Psoas muscle (tissue), 8 donors: ENCODE measurements around the gene CSNK2B. TPM values are rescaled to one million over a fixed set of nuclear protein-coding genes. Genes with fewer than 3 reads are reported as not detected.

Experiments used
- ATAC-seq, 4 donors: fragments of 200-7000 bp; cut with Tn5 transposase; one replicate each; pipeline ENCODE4 v1.9.1; 2020; ENCODE audit warnings: moderate library complexity in 3 of 4, mild to moderate bottlenecking in 2 of 4
- DNase-seq, 2 donors: peaks; one replicate each; pipeline ENCODE4 v3.0.0-alpha.2; 2020
- H3K27ac ChIP-seq: fragments of 200-600 bp; one replicate; pipeline ENCODE4 v1.8.0; 2022
- H3K27me3 ChIP-seq, 3 donors: fragments of 200-600 bp in 1 of 3; one replicate each; pipeline versions ENCODE4 v1.6.1 to v1.8.0; 2013 to 2022; ENCODE audit warnings: low read length in 2 of 3, mild to moderate bottlenecking in 2 of 3, moderate library complexity in 1 of 3; ENCODE audit not compliant: insufficient read depth in 3 of 3
- H3K36me3 ChIP-seq, 2 donors: fragments of 200-600 bp in 1 of 2; one replicate each; pipeline versions ENCODE4 v1.6.1 to v1.8.0; 2013 to 2022; ENCODE audit warnings: low read depth in 1 of 2, mild to moderate bottlenecking in 1 of 2, moderate library complexity in 1 of 2; ENCODE audit not compliant: insufficient read depth in 1 of 2
- H3K4me1 ChIP-seq: fragments of 200-600 bp; one replicate; pipeline ENCODE4 v1.8.0; 2022
- H3K4me3 ChIP-seq: fragments of 200-600 bp; one replicate; pipeline ENCODE4 v1.8.0; 2022; ENCODE audit warnings: mild to moderate bottlenecking
- H3K9me3 ChIP-seq: fragments of 200-600 bp; one replicate; pipeline ENCODE4 v1.8.0; 2022
- CTCF ChIP-seq: fragments of 200-600 bp; IDR thresholded peaks from one replicate; pipeline ENCODE4 v1.8.0; 2022; ENCODE audit warnings: antibody characterized with exemption
- WGBS, 3 donors: extraction: QIAGEN DNeasy Blood & Tissue Kit; methylation state at CpG; one replicate each; pipeline versions ENCODE4 v1.1.6 to v1.1.7; 2013; 5-methylcytosine and 5-hydroxymethylcytosine counted together
- intact Hi-C, 2 donors: fragments of 100-400 bp; cut with DNase I; formaldehyde crosslinking; loops; one replicate each; pipeline versions ENCODE4 v1.11.0 to v1.14.2; 2022
- polyA plus RNA-seq, 3 donors: library from polyadenylated mRNA; stranded (reverse); fragments of 200-250 nt; gene quantifications; one replicate each; pipeline ENCODE4 v1.2.3, GENCODE V29; 2013
- total RNA-seq, 4 donors: library from RNA; stranded (reverse); fragmentation: NEBNext Ultra II Directional in 2 of 4; extraction: Animal tissue kit (Norgen Biotek cat#: 25700) in 2 of 4; gene quantifications; one replicate each; pipeline versions ENCODE4 v1.2.1 to v1.2.4, GENCODE V29; 2021 to 2023
- donor health status: healthy with polysubstance abuse.
- donor health status: DM: no; HTN: no; CAD: no; lungs with moderate emphysema.
- donor health status: Bipolar disorder and iron deficiency.
- donor health status: healthy.
- donor health status: DM: yes; HTN: yes; CAD: no.
- donor health status: DM: no; HTN: no; CAD: no.
- donor health status: DM: no; HTN: no; CAD: no.
- donor health status: DM: yes; HTN: yes; CAD: no.

CSNK2B gene
- total and polyA plus RNA-seq, 7 donors, result 102 to 208 (median 129) TPM

- no peak overlapping the region for H3K4me3 ChIP-seq
- H3K9me3 ChIP-seq, result no peaks in the 10 kb centered on the region
- peaks cover 12 to 100% of the 10 kb centered on the region in 2 donors for H3K36me3 ChIP-seq
- H3K27ac ChIP-seq, result no peak overlapping the region
- DNase-seq (no peak), ATAC-seq (no peak)
- H3K27me3 ChIP-seq, result no peaks in the 10 kb centered on the region
- 68 to 79% (median 68%) methylated on average over 10 of the region's 10 CpGs for WGBS, 3 donors
- no peaks in the 10 kb centered on the region for H3K4me1 ChIP-seq
- no peak for TF ChIP-seq CTCF
- intact Hi-C loops, result no loop called here
Measured at GRCh38 chr6:31690231-31691077, 24.6 kb downstream of the CSNK2B start.

- intact Hi-C loops, result no loop called here
Measured at GRCh38 chr6:31691078-31691463, 25.2 kb downstream of the CSNK2B start.

GRCh38 chr6:31691564-31692108 is 25.8 kb downstream of the CSNK2B start:
- no peaks in the 10 kb centered on the region for H3K27me3 ChIP-seq
- ATAC-seq (no peak), DNase-seq (no peak)
- intact Hi-C loops, result no loop called here
- TF ChIP-seq CTCF, result no peak
- 94 to 96% (median 94%) methylated on average over 12 of the region's 12 CpGs for WGBS, 3 donors
- no peak overlapping the region for H3K4me3 ChIP-seq
- no peaks in the 10 kb centered on the region for H3K4me1 ChIP-seq
- H3K36me3 ChIP-seq, result peaks cover 12 to 100% of the 10 kb centered on the region in 2 donors
- no peak overlapping the region for H3K27ac ChIP-seq
- H3K9me3 ChIP-seq, result no peaks in the 10 kb centered on the region

More at GRCh38 chr6:31691078-31691463, 25.2 kb downstream of the CSNK2B start:
- ATAC-seq, result no peak
- no peak for DNase-seq
- H3K4me1 ChIP-seq, result no peaks in the 10 kb centered on the region
- no peak overlapping the region for H3K27ac ChIP-seq
- WGBS, 3 donors, result 90 to 92% (median 90%) methylated on average over 6 of the region's 6 CpGs
- no peaks in the 10 kb centered on the region for H3K27me3 ChIP-seq
- no peaks in the 10 kb centered on the region for H3K9me3 ChIP-seq
- peaks cover 12 to 100% of the 10 kb centered on the region in 2 donors for H3K36me3 ChIP-seq
- no peak overlapping the region for H3K4me3 ChIP-seq
- TF ChIP-seq CTCF, result no peak

GRCh38 chr6:31692353-31692752 is 26.5 kb downstream of the CSNK2B start:
- Histone ChIP-seq H3K4me3 (no peak overlapping the region), H3K4me1 (no peaks in the 10 kb centered on the region), H3K27me3 (no peaks in the 10 kb centered on the region), H3K27ac (no peak overlapping the region), H3K9me3 (no peaks in the 10 kb centered on the region), H3K36me3 (peaks cover 12 to 100% of the 10 kb centered on the region in 2 donors)
- no peak for DNase-seq
- ATAC-seq, result no peak
- TF ChIP-seq CTCF, result no peak
- intact Hi-C loops, result no loop called here
- 82 to 84% (median 83%) methylated on average over 4 of the region's 4 CpGs for WGBS, 3 donors
